Pons (tissue), 1 donor: ENCODE data around the gene OR2L2.
"Not testable (repeated sequence)": the region's sequence is repeated elsewhere in the genome, so short reads cannot be mapped to it uniquely, and the experiment has no call there.

ENCODE experiments used
- DNase-seq: peaks from one replicate; pipeline ENCODE4 v3.0.0-alpha.2; 2016; ENCODE audit warnings: low spot score

The OR2L2 gene, protein sequence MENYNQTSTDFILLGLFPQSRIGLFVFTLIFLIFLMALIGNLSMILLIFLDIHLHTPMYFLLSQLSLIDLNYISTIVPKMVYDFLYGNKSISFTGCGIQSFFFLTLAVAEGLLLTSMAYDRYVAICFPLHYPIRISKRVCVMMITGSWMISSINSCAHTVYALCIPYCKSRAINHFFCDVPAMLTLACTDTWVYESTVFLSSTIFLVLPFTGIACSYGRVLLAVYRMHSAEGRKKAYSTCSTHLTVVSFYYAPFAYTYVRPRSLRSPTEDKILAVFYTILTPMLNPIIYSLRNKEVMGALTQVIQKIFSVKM

DNA sequence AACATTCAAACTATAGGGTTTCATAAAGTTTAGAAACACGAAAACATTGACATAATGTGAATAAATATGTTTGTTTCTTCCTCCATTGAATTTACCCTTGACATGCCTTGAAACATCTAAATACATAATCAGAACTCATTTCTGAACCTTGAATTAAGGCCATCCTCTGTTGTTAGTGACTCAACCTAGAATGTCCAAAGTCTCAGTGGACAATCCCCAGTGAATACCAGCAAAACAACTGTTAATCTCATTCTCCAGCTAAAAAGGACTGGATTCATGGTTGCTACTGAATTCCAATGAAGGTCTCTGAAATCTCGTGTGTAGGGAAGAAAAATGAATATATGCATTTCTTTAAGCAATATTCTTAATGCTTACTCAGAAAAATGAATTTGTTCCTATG lies at the start of gene OR2L2:
Gene OR2L2, plus strand, starts transcription at position 301 of the 400 bp plus-strand sequence. CDS start 8,198 bp downstream, outside the sequence.
- no peak for DNase-seq

GRCh38 chr1:247992986-247993385 lies 36.9 kb upstream of the OR2L2 start:
- DNase-seq: no peak

GRCh38 chr1:247998811-247999210 lies 31.1 kb upstream of the OR2L2 start:
- no peak for DNase-seq

DNA sequence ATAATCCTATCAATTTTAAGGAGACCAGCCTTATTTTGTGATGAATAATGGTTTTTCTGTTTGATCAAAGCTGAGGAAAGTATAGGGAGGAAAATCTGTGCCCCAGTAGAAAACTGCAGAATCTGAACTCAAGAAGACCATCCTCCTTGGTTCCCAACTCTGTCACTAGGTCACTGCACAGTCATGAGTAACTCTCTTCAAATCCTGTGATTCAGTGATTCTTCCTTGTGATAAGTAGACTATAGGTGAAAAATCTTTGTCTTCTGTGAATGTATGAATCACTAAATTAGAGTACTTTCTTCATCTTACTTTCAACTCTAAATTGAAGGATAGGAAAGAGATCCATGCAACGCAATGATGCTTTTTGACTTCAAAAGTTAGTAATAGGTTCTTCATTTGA lies 29.7 kb upstream of the OR2L2 start:
- no peak for DNase-seq

DNA sequence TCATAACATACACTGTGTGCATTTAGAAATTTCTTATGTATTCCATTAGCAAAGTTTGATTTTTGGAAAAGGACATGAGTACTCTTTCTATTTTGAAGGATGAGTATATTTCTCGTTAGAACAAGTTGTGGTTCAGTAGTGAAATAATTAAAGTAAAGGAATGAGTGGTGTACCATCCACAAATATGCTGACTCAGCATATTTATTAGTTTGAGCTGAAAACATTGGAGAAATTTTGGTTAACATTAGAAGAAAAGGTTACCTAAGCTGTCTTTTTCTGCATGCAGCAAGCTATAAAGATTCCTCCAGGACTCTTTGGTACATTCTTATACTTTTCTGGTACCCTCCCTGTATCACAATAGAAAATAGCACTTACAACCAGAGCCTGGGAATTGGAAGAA lies 22.1 kb upstream of the OR2L2 start:
- no peak for DNase-seq

GRCh38 chr1:248009681-248010080 lies 20.2 kb upstream of the OR2L2 start:
- no peak for DNase-seq

DNA sequence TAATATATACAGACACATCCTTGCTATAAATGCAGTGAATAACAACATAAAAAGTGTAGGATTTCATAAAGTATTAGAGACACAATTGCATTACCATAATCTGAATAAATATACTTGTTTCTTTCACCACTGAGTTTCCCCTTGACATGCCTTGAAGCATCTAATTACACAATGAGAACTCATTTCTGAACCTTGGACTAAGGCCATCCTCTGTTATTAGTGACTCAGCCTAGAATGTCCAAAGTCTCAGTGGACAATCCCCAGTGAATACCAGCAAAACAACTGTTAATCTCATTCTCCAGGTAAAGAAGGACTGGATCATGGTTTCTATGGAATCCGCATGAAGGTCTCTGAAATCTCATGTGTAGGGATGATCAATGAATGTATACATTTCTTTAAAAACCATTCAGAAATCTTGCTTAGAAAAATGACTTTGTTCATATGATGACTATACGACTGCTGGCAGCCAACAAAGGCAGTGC lies 16.6 kb upstream of the OR2L2 start, which contains the start of gene OR2L5:
Gene OR2L5, plus strand, starts transcription at position 432 of the 482 bp plus-strand sequence. CDS start 8,288 bp downstream, outside the sequence.
- peak; percentile 35 for DNase-seq

DNA sequence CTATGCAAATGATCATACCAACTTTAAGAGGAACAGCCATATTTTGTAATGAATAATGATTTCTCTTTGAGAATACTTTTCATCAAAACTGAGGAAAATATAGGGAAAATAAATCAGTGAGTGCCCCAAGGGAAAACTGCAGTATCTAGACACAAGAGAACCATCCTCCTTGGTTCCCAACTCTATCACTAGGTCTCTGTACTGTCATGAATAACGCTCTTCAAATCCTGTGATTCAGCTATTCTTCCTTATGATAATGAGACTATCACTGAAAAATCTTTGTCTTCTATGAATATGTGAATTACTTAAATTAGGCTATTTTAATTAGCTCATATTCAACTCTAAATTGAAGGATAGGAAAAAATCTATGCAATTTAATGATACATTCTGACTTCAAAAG lies 14.1 kb upstream of the OR2L2 start:
- peak; percentile 63 for DNase-seq

DNA sequence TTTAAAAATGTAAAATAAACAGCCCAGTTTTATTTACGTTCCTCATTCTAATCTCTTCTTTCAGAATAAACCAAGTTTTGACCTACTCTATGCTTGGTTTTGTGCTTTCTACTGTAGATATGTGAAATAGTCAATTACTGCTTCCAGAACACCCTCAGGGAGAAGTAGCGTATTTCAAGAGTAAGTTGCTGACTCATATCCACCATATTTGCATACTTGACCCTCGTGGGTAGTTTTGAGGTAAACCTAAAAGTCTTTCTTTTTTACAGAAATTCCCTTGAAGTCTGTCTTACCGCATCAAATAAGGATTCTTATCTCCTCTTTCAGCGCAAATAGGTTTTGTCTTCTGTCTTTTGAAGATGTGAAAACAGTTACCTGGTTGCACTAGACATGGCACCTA lies 15.3 kb downstream of the OR2L2 start:
- no peak for DNase-seq

DNA sequence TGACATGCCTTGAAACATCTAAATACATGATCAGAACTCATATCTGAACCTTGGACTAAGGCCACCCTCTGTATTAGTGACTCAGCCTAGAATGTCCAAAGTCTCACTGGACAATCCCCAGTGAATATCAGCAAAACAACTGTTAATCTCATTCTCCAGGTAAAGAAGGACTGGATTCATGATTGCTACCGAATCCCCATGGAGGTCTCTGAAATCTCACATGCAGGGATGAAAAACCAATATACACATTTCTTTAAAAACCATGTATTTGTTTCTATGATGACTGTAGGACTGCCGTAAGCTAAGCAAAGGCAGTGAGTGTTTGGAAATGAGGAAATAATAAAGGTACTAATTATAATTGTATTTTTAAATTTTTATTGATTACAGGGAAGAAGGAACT lies 16.7 kb downstream of the OR2L2 start, which contains the start of gene OR2L3:
Gene OR2L3, plus strand, starts transcription at position 301 of the 400 bp plus-strand sequence. CDS start 13,846 bp downstream, outside the sequence.
- DNase-seq: no peak

DNA sequence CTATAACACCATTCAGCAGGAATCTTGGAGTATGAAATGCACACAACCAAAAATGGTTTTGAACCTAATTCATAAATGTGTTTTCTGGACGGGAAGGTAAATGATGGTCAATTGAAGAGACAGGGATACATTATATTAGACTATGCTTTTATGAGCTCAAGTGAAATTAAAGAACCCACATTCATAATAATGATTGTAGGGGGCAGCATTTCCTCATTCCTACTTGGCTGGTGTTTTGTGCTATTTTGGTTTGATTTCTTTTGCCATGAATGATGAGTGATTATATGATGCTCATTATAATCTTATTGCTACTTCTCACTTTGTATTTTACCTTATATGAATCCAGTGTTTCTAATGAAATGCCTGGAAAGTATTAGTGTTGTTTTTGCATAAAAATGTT lies 17.1 kb downstream of the OR2L2 start:
- no peak for DNase-seq

DNA sequence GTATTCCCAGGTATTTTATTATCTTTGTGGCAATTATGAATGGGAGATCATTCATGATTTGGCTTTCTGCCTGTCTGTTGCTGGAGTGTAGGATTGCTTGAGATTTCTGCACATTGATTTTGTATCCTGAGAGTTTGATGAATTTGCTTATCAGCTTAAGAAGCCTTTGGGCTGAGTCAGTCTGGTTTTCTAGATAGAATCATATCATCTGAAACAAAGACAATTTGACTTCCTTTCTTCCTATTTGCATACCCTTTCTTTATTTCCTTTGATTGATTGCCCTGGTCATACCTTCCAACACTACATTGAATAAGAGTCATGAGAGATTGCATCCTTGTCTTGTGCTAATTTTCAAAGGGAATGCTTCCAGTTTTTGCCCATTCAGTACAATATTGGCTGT lies 24.8 kb downstream of the OR2L2 start:
- no peak for DNase-seq

DNA sequence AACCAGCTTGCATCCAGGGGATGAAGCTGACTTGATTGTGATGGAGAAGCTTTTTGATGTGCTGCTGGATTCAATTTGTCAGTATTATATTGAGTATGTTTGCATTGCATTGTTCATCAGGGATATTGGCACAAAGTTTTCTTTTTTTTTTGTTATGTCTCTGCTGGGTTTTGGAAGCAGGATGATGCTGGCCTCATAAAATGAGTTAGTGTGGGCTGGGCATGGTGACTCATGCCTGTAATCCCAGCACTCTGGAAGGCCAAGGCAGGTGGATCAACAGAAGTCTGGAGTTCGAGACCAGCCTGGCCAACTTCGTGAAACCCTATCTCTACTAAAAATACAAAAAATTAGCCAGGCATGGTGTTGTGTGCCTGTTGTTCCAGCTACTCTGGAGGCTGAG lies 25.4 kb downstream of the OR2L2 start:
- no peak for DNase-seq

DNA sequence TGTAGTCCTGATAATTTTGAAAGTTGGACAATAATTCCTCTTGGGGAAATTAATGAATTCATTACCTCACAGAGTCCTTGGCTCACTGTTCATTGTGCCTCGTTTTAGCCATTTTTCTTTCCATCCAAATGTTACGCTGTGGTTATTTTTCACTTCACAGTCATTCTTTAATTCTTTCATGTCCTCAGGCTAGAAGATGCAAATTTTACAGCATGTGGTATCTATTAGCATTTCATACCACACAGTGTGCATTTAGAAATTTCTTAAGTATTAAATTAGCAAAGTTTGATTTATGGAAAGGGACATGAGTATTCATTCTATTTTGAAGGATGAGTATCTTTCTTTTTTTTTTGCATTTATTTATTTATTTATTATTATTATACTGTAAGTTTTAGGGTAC lies 35.2 kb downstream of the OR2L2 start:
- no peak for DNase-seq

DNA sequence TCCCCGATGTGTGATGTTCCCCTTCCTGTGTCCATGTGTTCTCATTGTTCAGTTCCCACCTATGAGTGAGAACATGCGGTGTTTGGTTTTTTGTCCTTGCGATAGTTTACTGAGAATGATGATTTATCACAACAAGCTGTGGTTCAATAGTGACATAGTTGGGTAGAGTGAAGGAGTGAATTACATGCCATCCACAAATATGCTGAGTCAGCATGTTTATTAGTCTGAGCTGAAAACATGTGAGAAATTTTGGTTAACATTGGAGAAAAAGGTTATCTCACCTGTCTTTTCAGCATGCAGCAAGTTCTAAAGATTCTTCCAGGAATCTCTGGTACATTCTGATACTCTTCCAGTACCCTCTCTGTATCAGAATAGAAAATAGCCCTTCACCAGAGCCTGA lies 35.7 kb downstream of the OR2L2 start:
- no peak for DNase-seq

GRCh38 chr1:248083864-248084263 lies 54.0 kb downstream of the OR2L2 start:
- not testable (repeated sequence) for DNase-seq
